Anterior cingulate cortex (tissue), 58 donors: ENCODE measurements around the gene MAP3K5.
A peak's percentile ranks its signal among the peaks of the same experiment; 100 is the strongest.
"Not testable (repeated sequence)": the region's sequence is repeated elsewhere in the genome, so short reads cannot be mapped to it uniquely, and the experiment has no call there.

ENCODE experiments used
- DNase-seq, 58 donors: peaks; one replicate each; lab custom pipeline; 2025; lab: John Stamatoyannopoulos, UW

MAP3K5 gene, protein sequence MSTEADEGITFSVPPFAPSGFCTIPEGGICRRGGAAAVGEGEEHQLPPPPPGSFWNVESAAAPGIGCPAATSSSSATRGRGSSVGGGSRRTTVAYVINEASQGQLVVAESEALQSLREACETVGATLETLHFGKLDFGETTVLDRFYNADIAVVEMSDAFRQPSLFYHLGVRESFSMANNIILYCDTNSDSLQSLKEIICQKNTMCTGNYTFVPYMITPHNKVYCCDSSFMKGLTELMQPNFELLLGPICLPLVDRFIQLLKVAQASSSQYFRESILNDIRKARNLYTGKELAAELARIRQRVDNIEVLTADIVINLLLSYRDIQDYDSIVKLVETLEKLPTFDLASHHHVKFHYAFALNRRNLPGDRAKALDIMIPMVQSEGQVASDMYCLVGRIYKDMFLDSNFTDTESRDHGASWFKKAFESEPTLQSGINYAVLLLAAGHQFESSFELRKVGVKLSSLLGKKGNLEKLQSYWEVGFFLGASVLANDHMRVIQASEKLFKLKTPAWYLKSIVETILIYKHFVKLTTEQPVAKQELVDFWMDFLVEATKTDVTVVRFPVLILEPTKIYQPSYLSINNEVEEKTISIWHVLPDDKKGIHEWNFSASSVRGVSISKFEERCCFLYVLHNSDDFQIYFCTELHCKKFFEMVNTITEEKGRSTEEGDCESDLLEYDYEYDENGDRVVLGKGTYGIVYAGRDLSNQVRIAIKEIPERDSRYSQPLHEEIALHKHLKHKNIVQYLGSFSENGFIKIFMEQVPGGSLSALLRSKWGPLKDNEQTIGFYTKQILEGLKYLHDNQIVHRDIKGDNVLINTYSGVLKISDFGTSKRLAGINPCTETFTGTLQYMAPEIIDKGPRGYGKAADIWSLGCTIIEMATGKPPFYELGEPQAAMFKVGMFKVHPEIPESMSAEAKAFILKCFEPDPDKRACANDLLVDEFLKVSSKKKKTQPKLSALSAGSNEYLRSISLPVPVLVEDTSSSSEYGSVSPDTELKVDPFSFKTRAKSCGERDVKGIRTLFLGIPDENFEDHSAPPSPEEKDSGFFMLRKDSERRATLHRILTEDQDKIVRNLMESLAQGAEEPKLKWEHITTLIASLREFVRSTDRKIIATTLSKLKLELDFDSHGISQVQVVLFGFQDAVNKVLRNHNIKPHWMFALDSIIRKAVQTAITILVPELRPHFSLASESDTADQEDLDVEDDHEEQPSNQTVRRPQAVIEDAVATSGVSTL (N-terminal part only)

DNA sequence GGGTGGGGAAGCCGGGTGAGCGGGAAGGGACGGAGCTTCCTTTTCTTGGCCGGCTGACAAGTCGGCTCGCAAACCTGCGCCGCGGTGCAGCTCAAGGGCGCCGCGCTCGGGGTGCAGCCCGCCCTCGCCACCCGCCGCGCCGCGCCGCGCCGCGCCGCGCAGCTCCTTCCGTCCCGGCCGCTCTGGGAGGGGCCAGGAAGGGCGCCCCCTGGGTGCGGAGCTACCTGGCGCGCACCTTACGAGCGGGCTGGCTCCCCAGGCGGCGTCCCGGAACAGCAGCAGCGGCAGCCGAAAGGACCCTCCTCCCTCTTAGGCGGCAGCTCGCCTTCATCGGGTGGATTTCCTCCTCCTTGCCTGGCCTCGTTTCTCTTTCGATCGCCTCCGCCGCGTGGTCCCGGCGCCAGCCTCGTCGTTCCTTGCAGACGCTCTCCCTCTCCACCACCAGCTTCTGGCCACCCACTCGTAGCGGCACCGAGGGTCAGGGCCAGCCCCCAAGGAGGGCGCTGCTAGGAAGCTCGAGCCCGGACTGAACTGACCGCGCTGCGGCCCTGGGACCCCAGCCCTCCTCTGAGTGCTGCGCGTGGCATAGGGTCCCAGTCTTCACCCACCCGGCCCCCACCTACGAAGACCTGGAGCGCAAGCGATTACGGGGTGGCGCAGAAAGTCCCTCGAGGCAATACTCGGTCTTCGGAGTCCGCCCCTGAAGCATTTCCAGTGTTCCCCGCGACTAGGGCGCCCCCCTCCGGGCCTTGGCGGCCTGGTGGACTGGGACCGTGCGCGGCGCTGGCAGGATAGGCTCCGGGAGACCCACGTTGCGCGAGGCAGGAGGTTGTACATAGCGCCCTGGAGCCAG, at the start of gene MAP3K5:
MAP3K5 (minus strand) TSS at position 68 of the 853 bp plus-strand sequence. CDS start 320 bp downstream, outside the sequence.
- peak; percentile 43 to 91 (median 78) for DNase-seq

DNA sequence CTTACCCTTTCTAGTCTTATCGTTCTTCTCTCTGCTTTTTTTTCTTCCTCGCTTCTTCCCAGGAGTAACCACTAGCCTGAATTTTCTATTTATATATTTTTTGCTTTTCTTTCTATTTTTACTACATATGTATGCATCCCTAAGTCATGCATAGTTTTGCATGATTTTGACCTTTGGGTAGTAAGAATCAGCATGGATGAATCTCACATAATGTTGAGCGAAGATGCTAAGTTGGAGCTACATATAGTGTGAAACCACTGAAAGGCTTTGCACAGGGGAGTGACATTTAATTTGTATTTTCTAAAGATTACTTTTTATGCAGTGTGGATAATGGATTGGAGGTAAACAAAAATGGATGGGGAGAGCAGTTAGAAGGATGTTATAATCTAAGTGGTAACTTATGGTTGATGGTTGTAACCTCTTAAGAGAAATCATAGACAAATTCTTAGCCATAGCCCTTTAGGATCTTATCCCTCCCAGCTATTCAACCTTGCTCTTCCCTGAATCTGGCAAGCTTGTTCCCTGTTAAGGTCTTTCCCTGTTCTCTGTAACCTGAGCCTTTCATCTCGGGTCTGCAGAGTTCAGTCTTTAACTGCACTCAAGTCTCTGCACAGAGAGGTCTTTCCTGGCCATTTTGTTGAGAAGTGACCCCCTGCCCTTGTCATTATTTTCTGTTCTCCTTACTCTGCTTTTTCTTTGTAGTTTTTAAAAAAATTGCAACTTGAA, 48.2 kb upstream of the MAP3K5 start:
- no peak for DNase-seq

DNA sequence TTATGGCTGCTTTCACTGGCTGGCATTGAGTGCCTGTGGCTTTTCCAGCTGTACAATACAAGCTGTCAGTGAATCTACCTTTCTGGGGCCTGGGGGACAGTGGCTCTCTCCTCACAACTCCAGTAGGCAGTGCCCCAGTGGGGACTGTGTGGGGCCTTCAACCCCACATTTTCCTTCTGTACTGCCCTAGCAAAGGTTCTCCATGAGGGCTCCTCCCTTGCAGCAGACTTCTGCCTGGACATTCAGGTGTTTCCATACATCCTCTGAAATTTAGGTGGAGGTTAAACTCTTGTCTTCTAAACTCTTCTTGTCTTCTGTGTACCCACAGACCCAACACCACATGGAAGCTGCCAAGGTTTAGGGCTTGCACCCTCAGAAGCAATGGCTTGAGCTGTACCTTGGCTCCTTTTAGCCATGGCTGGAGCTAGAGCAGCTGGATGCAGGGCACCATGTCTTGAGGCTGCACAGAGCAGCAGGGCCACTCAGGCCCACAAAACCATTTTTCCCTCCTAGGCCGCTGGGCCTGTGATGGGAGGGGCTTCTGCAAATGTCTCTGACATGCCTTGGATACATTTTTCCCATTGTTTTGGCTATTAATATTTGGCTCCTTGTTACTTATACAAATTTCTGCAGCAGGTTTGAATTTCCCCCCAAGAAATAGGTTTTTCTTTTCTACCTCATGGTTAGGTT, 39.7 kb upstream of the MAP3K5 start:
- no peak for DNase-seq

DNA sequence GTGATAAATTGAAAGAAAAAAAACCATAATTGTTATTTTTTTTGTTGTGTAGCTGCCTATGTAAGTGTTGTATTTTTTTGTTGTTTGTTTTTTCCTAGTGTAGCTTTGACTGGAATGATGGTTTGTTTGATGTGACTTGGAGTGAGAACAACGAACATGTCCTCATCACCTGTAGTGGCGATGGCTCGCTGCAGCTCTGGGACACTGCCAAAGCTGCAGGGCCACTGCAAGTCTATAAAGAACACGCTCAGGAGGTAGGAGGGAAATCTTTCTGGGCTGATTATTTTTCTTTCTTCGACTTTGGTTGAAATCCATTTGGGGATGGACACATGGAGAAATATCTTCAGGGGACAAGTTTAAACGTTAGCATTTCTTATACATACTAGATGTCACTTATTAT, 33.9 kb upstream of the MAP3K5 start:
- DNase-seq: no peak

DNA sequence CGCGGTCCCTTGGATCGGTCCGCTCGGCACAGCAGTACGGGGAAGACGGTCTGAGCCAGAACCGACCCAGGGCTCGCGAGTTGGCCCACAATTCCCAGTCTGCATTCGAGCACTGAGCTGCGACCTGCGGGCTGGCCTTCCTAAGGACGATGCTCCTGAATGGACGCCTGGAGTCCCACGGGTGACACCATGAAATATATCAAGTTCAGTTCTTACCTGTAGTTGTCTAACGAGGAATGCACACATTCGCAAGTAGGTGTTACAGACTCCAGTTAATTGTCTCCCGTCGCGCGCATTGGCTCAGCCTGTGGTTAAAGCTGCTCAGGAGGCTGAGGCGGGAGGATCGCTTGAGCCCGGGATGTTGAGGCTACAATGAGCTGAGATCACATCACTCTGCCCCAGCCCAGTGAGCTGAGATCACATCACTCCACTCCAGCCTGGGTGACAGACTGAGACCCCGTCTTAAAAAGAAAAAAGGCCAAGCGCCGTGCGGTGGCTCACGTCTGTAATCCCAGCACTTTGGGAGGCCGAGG, 30.9 kb upstream of the MAP3K5 start:
- DNase-seq: peak in 4 of 58 donors; percentile 34 to 59 (median 43)

DNA sequence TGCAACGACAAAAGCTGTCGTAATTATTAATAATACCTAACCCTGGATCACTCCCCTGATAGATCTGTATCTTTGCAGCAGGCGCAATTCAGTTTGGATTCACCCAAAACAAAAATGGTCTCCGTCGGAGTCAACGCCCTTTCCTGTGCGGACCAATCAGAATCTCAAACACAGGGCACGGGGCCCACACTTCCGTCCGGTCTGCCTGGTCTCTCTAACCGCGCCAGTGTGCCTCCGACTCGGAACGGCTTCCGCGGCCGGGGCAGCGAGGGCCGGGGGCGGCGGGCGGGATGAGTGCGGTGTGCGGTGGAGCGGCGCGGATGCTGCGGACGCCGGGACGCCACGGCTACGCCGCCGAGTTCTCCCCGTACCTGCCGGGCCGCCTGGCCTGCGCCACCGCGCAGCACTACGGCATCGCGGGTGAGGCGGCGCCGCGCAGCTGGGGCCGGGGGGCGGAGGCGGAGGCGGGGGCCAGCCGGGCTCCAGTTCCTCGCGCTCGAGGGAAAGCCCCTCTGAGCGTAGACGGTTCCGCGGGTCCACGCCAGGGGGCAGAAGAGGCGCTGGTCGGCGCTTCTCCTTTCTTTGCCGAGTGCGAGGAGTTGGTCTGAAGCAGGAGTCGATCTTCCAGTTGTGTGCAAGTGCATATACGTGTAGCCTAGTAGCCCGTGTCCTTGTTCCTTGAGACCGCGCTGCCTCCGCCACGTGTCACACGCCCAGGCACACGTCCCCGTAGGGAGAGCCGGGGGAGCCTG, 30.3 kb upstream of the MAP3K5 start, which contains the start of gene PEX7:
PEX7 (plus strand) TSS at position 217 of the 752 bp plus-strand sequence; CDS start at position 291, 74 bp downstream.
- DNase-seq: peak; percentile 23 to 94 (median 86)

DNA sequence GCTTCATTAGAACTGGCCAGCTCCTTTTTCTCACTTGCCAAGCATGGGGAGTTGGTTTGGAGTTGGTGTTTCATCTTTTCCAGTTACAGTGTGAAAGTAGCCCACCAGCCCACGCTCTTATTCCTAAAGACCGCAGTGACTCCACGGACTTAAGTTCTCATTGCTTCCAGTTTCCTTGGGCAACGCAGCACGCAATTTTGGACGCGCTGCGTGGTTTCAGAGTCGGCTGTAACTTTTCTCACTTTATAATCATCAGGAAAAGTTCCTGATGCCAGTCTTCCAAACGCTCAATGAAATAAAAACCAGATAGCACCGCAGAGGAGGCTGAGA, 29.7 kb upstream of the MAP3K5 start:
- peak in 15 of 58 donors; percentile 30 to 59 (median 43) for DNase-seq

DNA sequence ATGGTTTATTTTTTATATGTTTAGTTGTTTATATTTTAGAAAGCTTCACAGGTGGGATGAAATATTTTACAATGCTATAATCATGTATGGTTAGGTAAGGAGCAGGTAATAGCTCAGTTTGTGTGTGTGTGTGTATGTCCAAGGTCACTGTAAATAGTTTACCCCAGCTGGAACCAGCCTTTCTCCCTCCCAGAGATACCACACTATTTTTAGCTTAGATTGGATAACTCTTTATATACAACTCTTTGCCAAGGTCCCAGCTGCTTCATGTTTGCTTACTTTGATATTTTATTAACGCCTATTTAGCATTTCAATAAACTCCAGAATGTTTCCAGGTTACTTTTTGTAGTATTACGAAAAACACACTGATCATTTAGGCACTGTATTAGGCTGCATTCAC, 28.3 kb upstream of the MAP3K5 start:
- DNase-seq: no peak

DNA sequence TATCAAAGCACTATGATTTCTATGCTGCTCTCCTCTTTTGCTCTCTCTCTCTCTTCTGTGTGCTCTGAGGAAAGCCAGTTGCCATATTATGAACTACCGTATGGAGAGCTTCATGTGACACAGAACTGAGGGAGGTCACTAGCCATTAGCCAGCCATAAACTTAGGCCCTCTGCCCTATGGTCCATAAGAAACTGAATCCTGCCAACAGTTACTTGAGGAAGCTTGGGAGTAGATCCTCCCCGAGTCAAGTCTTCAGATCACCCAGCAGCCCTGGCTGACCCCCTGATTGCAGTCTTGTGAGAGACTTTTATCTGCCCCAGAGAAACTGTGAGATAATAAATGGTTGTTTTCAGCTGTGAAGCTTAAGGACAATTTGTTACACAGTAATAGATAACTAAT, 24.4 kb upstream of the MAP3K5 start:
- no peak for DNase-seq

DNA sequence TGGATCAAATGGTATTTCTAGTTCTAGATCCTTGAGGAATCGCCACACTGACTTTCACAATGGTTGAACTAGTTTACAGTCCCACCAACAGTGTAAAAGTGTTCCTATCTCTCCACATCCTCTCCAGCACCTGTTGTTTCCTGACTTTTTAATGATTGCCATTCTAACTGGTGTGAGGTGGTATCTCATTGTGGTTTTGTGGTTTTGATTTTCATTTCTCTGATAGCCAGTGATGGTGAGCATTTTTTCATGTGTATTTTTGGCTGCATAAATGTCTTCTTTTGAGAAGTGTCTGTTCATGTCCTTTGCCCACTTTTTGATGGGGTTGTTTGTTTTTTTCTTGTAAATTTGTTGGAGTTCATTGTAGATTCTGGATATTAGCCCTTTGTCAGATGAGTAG, 23.3 kb upstream of the MAP3K5 start:
- not testable (repeated sequence) for DNase-seq

DNA sequence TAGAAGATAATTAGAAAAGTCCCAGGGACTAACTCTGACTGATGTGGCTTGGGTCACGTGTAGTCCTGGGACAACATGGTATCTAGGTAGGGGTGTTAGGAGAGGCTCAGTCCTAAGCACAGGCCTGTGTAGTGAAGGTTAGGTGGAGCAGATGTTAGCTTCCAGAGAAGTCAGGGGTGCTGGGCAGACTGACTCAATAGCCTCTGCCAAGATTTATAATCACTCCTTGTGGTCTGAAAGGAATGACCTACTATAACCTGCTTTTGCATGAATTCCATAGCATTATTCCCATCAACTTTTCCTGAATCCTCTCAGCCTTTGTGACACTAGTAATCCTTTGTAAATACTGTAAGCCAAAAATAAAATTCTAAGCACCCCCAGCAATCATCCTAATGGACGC, 19.9 kb upstream of the MAP3K5 start:
- no peak for DNase-seq

DNA sequence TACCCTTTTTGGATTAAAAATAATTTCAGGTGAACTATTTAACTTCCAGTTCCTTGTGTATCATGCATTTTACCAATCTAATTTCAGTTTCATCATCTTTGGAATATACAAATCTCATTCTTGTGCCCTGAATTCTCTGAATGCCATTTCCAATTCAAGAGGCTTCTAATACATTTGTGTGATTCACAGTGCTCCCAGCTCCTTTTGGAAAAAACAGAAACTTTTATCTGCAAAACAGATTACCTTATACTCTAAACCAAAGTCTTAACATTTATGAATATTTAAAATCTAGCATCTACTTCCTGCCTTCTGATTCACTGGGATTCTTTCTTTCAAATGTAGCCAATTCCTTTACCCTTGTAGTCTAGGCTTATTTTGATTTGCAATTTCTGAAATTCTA, 19.0 kb upstream of the MAP3K5 start:
- DNase-seq: no peak

DNA sequence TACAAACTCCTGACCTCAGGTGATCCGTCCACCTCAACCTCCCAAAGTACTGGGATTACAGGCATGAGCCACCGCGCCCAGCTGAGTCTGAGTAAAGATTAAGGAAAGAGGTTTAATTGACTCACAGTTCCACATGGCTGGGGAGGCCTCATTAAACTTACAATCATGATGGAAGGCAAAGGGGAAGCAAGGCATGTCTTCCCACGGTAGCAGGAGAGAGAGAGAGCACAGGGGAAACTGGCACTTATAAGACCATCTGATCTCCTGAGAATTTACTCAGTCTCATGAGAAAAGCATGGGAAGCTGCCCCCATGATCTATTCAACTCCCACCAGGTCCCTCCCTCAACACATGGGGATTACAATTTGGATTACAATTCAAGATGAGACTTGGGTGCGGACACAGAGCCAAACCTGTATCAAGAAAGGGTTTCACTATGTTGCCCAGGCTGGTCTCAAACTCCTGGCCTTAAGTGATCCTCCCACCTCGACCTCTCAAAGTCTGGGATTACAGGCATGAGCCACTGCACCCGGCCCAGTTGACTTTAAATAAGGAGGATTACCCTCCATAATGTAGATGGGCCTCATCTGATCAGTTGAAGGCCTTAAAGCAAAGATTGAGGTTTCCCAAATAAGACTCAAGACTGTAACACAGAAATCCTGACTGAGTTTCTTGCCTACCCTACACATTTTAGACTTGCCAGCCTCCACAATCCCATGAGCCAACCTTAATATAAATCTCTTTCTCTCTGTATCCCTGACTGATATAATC, 17.0 kb upstream of the MAP3K5 start:
- no peak for DNase-seq

DNA sequence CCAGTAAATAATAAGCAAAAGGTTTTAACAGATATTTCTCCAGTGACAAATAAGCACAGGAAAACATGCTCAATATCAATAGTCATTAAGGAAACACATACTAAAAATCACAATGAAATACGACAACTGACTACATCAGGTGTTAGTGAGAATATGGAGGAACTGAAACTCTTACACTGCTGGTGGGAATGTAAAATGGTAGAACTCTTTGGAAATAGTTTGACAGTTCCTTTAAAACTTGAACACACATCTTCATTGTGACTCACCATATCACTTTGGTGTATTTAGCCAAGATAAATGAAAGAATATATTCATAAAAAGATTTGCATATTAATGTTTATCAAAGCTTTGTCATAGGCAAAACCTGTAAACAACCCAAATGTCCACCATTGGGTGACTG, 11.3 kb upstream of the MAP3K5 start:
- no peak for DNase-seq

DNA sequence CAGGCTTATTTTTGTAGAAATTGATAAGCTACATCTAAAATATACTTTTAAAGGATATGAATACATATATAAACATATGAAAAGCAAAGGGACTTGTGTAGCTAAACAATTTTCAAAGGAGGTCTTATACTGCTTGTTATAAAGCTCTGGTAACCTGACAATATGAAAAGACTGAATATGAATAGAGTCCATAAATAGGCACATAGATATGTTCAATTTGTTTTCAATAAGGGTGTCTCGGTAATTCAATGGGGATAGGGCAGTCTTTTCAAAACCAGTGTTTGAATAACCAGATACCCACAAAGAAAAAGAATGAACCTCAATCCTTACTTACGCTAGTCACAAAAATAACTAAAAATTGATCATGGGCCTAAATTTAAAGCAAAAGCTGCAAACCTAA, 9.3 kb upstream of the MAP3K5 start:
- no peak for DNase-seq

DNA sequence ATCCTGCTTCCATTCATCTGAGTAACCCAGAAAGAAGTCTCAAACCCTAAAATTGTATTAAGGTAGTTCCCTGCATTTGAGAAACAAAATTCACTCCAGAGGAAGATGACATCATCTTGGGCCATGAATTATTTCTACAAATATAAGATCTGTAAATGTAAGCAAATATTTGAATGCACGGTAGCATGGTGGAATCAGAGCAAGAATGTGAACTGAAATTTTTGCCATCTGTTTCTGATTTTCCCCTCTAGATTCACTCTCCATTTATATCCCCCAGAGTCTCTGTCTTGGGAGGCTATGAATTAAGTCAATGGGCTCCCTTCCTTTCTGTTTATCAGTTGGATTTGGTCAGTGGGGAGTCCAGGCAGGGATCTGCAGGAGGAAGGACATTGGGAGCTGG, 5.8 kb upstream of the MAP3K5 start:
- no peak for DNase-seq

DNA sequence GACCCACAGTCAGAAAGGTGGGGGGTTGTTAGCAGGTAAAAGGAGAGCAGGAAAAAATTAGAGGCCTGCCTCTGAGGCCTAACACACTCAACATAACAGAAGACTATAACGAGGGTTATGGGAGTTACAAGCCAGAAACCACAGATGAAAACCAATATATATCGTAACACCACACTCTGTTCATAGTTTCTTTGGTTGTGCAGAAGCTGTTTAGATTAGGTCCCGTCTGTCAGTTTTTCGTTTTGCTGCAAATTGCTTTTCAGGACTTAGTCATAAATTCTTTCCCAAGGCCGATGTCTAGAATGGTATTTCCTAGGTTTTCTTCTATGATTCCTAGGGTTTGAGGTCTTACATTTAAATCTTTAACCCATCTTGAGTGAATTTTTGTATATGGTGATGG, 3.7 kb upstream of the MAP3K5 start:
- no peak for DNase-seq
